ENCODE measurements around the gene AGAP1.

DNA sequence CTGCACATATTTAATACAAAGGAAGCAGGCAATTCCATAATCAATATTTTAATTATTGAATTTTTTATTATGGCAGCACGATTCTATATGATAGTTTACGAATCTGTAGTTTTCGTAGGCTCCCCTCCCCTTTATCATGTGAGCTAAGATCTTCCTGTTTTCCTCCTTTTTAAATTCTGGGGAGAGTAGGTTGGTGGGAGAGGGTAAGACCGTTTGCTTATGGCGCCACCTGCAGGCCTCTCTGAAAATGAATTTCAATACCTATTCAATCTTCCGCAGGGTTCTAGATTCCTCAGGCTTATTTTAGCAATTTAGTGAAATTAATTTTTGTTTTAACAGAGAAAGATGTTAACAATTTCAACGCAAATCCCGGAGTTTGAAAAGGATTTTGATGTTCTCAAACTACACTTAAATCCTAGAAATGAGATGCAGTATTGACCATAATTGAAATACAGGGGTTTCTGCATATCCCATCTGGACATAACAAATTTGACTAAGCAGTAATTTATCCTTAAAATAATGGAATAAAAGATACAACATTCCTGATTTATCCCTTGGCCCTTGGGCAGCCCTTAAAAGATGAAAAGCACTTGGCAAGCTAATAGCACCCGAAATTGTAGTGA is 687.1 kb downstream of the AGAP1 start:
- TF ChIP-seq, protein P1, sequence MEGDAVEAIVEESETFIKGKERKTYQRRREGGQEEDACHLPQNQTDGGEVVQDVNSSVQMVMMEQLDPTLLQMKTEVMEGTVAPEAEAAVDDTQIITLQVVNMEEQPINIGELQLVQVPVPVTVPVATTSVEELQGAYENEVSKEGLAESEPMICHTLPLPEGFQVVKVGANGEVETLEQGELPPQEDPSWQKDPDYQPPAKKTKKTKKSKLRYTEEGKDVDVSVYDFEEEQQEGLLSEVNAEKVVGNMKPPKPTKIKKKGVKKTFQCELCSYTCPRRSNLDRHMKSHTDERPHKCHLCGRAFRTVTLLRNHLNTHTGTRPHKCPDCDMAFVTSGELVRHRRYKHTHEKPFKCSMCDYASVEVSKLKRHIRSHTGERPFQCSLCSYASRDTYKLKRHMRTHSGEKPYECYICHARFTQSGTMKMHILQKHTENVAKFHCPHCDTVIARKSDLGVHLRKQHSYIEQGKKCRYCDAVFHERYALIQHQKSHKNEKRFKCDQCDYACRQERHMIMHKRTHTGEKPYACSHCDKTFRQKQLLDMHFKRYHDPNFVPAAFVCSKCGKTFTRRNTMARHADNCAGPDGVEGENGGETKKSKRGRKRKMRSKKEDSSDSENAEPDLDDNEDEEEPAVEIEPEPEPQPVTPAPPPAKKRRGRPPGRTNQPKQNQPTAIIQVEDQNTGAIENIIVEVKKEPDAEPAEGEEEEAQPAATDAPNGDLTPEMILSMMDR (IDR thresholded peaks at IDR 0.05) = peak in 4 of 5 experiments; percentile 29 to 52 (median 39)
- no peak for TF ChIP-seq POLR2A (IDR thresholded peaks at IDR 0.05)
- TF ChIP-seq EP300 (IDR thresholded peaks at IDR 0.05) = no peak
